MCF 10A (cell line): ENCODE results near the gene IGFL1. TPM values are rescaled to one million over a fixed set of nuclear protein-coding genes. Genes with fewer than 3 reads are reported as not detected.
"Not testable (repeated sequence)": the region's sequence is repeated elsewhere in the genome, so short reads cannot be mapped to it uniquely, and the experiment has no call there.

ENCODE experiments used
- Bru-seq: library from RNA; stranded (reverse); fragments of 400-500 nt; gene quantifications from one replicate; lab custom pipeline; 2021; lab: Mats Ljungman, UMichigan
- BruChase-seq, 2 experiments: library from RNA; stranded (reverse); fragments of 400-500 nt; gene quantifications; one replicate each; lab custom pipeline; 2021; lab: Mats Ljungman, UMichigan
- BruUV-seq: library from RNA; stranded (reverse); fragments of 400-500 nt; replicated peaks from 2 replicates; lab custom pipeline; 2021; lab: Mats Ljungman, UMichigan
- CTCF ChIA-PET: fragments of 300-600 bp; sonication (Branson Sonifier 250); formaldehyde crosslinking; extraction: SDS; loops from one replicate; lab custom pipeline; 2021; ENCODE audit warnings: antibody characterized with exemption, inconsistent platforms; lab: Yijun Ruan, JAX
- POLR2A ChIA-PET: fragments of 300-600, 350-650 bp; sonication (Branson Sonifier 250); formaldehyde crosslinking; extraction: SDS; loops from one replicate; lab custom pipeline; 2020; ENCODE audit warnings: antibody characterized with exemption, inconsistent platforms; lab: Yijun Ruan, JAX
- DNase-seq: peaks from one replicate; pipeline ENCODE4 v3.0.0-alpha.2; 2018; ENCODE audit not compliant: unreplicated experiment
- H3K27ac Mint-ChIP-seq: one replicate; pipeline ENCODE4 v1.8.0; 2022; ENCODE audit warnings: mild to moderate bottlenecking, low read depth, mixed read lengths; ENCODE audit not compliant: unreplicated experiment
- H3K27me3 Mint-ChIP-seq: one replicate; pipeline ENCODE4 v1.8.0; 2022; ENCODE audit warnings: mixed read lengths; ENCODE audit not compliant: insufficient read depth, unreplicated experiment
- H3K36me3 Mint-ChIP-seq: one replicate; pipeline ENCODE4 v1.8.0; 2022; ENCODE audit warnings: mild to moderate bottlenecking, moderate library complexity, mixed read lengths; ENCODE audit not compliant: insufficient read depth, unreplicated experiment
- H3K4me1 Mint-ChIP-seq: one replicate; pipeline ENCODE4 v1.8.0; 2022; ENCODE audit warnings: mixed read lengths; ENCODE audit not compliant: insufficient read depth, unreplicated experiment
- H3K4me3 Mint-ChIP-seq: one replicate; pipeline ENCODE4 v1.8.0; 2022; ENCODE audit warnings: mild to moderate bottlenecking, moderate library complexity, mixed read lengths; ENCODE audit not compliant: unreplicated experiment
- H3K9me3 Mint-ChIP-seq: one replicate; pipeline ENCODE4 v1.8.0; 2022; ENCODE audit warnings: mixed read lengths; ENCODE audit not compliant: unreplicated experiment
- intact Hi-C: fragments of 100-400 bp; cut with micrococcal nuclease; formaldehyde crosslinking; loops from 2 replicates; pipeline ENCODE4 v1.14.1; 2022
- long read RNA-seq: library from polyadenylated mRNA; stranded (forward); transcript quantifications from one replicate; pipeline ENCODE4 v2.0.0, GENCODE V29; 2022
- total RNA-seq: library from RNA; stranded (reverse); gene quantifications from 2 replicates; pipeline ENCODE4 v1.2.3, GENCODE V29; 2022
- TF ChIP-seq, protein P1 (sequence below): fragments of 200-600 bp; IDR thresholded peaks from one replicate; pipeline ENCODE4 v1.8.0; 2022; ENCODE audit warnings: antibody characterized with exemption, mild to moderate bottlenecking; ENCODE audit not compliant: unreplicated experiment

Gene IGFL1
- total RNA-seq (not detected in 2 replicates), Bru-seq, nascent RNA (not detected), BruChase-seq, experiment 1, labeled RNA remaining after a 6-hour chase (not detected), BruChase-seq, experiment 2, labeled RNA remaining after a 2-hour chase (not detected)
- long read RNA-seq, result 0 reads

- no peaks in the 10 kb centered on the region for H3K9me3 Mint-ChIP-seq
- H3K4me3 Mint-ChIP-seq, result no peak within 1 kb of the TSS
- intact Hi-C loops, result no loop called here
- DNase-seq, result no peak
- no peak within 1 kb of the TSS for H3K27ac Mint-ChIP-seq
- BruUV-seq, result no TSS peak
- peaks cover 10% of the 10 kb centered on the region for H3K4me1 Mint-ChIP-seq
- peaks cover 41% of the 10 kb centered on the region for H3K27me3 Mint-ChIP-seq
- ChIA-PET POLR2A (interaction anchor here (1.1 kb wide), 1 partner anchor 10 kb away, joined by 3 read pairs; no protein-coding TSS in a partner anchor), CTCF (interaction anchor here (0.6 to 1.2 kb wide), 3 partner anchors 35 to 921 kb away, joined by 3 to 6 read pairs (median 4); no protein-coding TSS in a partner anchor)
- TF ChIP-seq, protein P1, sequence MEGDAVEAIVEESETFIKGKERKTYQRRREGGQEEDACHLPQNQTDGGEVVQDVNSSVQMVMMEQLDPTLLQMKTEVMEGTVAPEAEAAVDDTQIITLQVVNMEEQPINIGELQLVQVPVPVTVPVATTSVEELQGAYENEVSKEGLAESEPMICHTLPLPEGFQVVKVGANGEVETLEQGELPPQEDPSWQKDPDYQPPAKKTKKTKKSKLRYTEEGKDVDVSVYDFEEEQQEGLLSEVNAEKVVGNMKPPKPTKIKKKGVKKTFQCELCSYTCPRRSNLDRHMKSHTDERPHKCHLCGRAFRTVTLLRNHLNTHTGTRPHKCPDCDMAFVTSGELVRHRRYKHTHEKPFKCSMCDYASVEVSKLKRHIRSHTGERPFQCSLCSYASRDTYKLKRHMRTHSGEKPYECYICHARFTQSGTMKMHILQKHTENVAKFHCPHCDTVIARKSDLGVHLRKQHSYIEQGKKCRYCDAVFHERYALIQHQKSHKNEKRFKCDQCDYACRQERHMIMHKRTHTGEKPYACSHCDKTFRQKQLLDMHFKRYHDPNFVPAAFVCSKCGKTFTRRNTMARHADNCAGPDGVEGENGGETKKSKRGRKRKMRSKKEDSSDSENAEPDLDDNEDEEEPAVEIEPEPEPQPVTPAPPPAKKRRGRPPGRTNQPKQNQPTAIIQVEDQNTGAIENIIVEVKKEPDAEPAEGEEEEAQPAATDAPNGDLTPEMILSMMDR, result no peak
- peaks cover 5% of the 10 kb centered on the region for H3K36me3 Mint-ChIP-seq
Measured at GRCh38 chr19:46229442-46229841, at the start of gene IGFL1. TSS of gene IGFL1 (plus strand) at chr19:46229742. CDS start at chr19:46229775, 33 bp downstream.

DNA sequence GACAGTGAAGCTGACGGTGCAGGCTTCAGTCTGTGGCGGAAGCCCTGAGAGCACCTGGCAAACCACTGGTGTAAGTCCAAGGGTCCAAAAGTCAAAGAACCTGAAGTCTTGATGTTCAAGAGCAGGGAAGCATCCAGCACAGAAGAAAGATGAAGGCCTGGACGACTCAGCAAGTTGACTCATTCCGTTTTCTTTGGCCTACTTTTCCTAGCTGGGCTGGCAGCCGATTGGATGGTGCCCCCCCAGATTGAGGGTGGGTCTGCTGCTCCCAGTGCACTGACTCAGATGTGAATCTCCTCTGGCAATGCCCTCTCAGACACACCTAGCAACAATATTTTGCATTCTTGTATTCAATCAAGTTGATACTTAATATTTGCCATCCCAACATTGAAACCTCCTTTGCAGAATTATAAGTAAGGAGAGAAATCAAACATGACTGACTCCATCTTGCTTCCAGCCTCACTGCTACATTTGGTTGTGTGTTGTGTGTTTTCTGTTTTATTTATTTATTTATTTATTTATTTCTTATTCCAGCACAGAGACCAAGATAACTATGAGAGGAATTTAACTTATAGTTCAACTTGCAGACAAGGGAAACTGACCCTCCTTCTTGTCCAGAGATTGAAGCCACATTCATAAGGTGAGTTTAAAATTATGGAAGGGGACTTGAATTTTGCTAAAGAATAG is 48.7 kb upstream of the IGFL1 start:
- Mint-ChIP-seq H3K27me3 (no peaks in the 10 kb centered on the region), H3K4me3 (peak overlapping the region; percentile 54), H3K4me1 (peaks cover 50% of the 10 kb centered on the region), H3K9me3 (no peaks in the 10 kb centered on the region), H3K36me3 (no peaks in the 10 kb centered on the region), H3K27ac (peak overlapping the region; percentile 84)
- no TSS peak for BruUV-seq
- ChIA-PET POLR2A (interaction anchor here (0.7 to 2.2 kb wide), 12 partner anchors 12 to 101 kb away, joined by 3 to 8 read pairs (median 3); no protein-coding TSS in a partner anchor), CTCF (interaction anchor here (0.5 to 0.6 kb wide), 2 partner anchors 153 to 306 kb away, joined by 3 read pairs; no protein-coding TSS in a partner anchor)
- DNase-seq, result peak; percentile 85
- intact Hi-C loops, result loop anchor here (2.0 kb wide), 1 partner anchor 98 kb away; no protein-coding TSS in a partner anchor
- TF ChIP-seq, protein P1, result no peak

DNA sequence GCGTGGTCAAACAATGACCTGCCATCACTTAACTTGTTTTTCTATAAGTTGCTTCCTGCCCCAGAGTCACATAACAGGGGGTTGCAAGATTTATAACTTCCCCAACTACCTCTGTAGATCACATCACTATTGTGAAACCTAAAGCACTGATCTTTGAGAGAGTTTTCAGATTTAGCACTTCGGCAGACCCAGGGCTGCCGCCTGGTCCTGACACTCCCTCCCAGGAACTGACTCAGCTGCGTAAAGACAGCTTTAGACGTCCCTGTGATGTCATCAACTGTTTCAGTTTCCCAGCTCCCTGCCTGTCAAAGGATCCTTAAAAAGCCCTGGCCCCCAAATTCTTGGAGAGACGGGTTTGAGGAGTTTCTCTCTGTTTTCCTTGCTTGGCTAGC is 48.2 kb upstream of the IGFL1 start:
- H3K4me1 Mint-ChIP-seq, result peaks cover 50% of the 10 kb centered on the region
- intact Hi-C loops, result loop anchor here (2.0 kb wide), 1 partner anchor 99 kb away; no protein-coding TSS in a partner anchor
- no peaks in the 10 kb centered on the region for H3K9me3 Mint-ChIP-seq
- DNase-seq, result peak; percentile 62
- ChIA-PET CTCF (no interaction called here), POLR2A (interaction anchor here (0.7 to 2.2 kb wide), 10 partner anchors 12 to 102 kb away, joined by 3 to 8 read pairs (median 3); no protein-coding TSS in a partner anchor)
- no peaks in the 10 kb centered on the region for H3K27me3 Mint-ChIP-seq
- no peaks in the 10 kb centered on the region for H3K36me3 Mint-ChIP-seq
- no TSS peak for BruUV-seq
- TF ChIP-seq, protein P1, result no peak
- H3K27ac Mint-ChIP-seq, result peak overlapping the region; percentile 84
- H3K4me3 Mint-ChIP-seq, result no peak overlapping the region

DNA sequence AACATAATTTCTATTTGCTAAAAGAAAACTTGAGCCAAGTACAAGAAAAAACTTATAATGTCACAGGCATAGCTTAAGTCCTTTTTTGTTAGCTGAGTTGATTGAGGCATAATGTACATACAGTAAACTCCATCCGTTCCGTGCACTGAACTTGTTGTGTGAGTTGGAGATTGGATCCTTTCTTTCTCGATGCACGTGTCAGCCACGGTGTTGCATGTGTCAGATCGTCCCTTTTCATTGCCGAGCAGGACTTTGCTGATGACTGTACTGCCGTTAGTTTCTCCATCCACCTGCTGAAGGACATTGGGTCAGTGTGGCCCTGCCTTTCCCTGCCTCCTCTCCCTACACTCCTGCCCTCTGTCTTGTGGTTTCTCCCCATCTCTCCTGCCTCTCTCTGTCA is 47.1 kb upstream of the IGFL1 start:
- TF ChIP-seq, protein P1, result no peak
- no TSS peak for BruUV-seq
- intact Hi-C loops, result no loop called here
- peak overlapping the region; percentile 4 for H3K27ac Mint-ChIP-seq
- no peaks in the 10 kb centered on the region for H3K36me3 Mint-ChIP-seq
- DNase-seq, result no peak
- H3K9me3 Mint-ChIP-seq, result no peaks in the 10 kb centered on the region
- H3K4me3 Mint-ChIP-seq, result no peak overlapping the region
- H3K4me1 Mint-ChIP-seq, result peaks cover 50% of the 10 kb centered on the region
- CTCF ChIA-PET, result interaction anchor here (0.6 kb wide), 1 partner anchor 164 kb away, joined by 5 read pairs; no protein-coding TSS in a partner anchor
- no peaks in the 10 kb centered on the region for H3K27me3 Mint-ChIP-seq
- POLR2A ChIA-PET, result interaction anchor here (1.0 to 2.2 kb wide), 3 partner anchors 49 to 100 kb away, joined by 3 to 8 read pairs (median 4); no protein-coding TSS in a partner anchor

- CTCF ChIA-PET, result interaction anchor here (0.8 to 2.4 kb wide), 7 partner anchors 65 to 189 kb away, joined by 3 to 13 read pairs (median 6); no protein-coding TSS in a partner anchor
- DNase-seq, intact Hi-C loops, H3K27me3 Mint-ChIP-seq, H3K36me3 Mint-ChIP-seq, H3K9me3 Mint-ChIP-seq: not testable (repeated sequence)
- Mint-ChIP-seq H3K4me3 (peak overlapping the region; percentile 13), H3K27ac (peak overlapping the region; percentile 83), H3K4me1 (peaks cover 40% of the 10 kb centered on the region)
- POLR2A ChIA-PET, result interaction anchor here (0.5 to 1.6 kb wide), 10 partner anchors 25 to 357 kb away, joined by 3 to 7 read pairs (median 3); no protein-coding TSS in a partner anchor
- TSS peak; percentile 71 for BruUV-seq
Measured at GRCh38 chr19:46184775-46185710, 44.5 kb upstream of the IGFL1 start.
